ENCODE data around the gene GPHN. TPM values are rescaled to one million over a fixed set of nuclear protein-coding genes. Genes with fewer than 3 reads are reported as not detected.

GPHN gene
- polyA plus RNA-seq, 1 of the 3 experiments (the other 2 are of a cell fraction) = 6.9 TPM

DNA sequence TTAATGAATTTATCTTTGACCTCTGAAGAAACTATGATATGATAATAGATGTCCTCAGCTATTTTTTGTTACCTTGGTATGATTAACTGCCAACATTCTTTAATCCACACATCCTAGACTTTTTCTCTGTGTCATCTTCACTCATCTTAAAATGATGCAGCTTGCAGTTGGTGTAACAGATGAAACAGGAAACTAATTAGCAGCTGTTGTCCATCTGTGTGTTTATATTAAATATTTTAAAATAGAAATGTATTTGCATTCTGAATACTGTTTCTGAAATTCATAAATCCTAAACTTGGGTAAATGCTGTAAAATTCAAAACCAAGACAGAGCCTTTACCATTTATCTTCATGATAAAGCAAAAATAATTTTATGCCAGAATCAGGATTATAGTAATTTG, 625.2 kb downstream of the GPHN start (continued):
- TF ChIP-seq NFIC (IDR thresholded peaks at IDR 0.05; ENCODE audit: borderline replicate concordance) = no peak
- no peak for TF ChIP-seq FOSL2 (IDR thresholded peaks at IDR 0.05; ENCODE audit: borderline replicate concordance, low read depth)
- TF ChIP-seq POLR2AphosphoS5 (IDR thresholded peaks at IDR 0.05; ENCODE audit: low read depth, low read length) = no peak
- no peak for TF ChIP-seq MXI1 (IDR thresholded peaks at IDR 0.05; ENCODE audit: low read depth, low read length)
- TF ChIP-seq TAF1 (IDR thresholded peaks at IDR 0.05; ENCODE audit: borderline replicate concordance, low read depth, low read length) = no peak

DNA sequence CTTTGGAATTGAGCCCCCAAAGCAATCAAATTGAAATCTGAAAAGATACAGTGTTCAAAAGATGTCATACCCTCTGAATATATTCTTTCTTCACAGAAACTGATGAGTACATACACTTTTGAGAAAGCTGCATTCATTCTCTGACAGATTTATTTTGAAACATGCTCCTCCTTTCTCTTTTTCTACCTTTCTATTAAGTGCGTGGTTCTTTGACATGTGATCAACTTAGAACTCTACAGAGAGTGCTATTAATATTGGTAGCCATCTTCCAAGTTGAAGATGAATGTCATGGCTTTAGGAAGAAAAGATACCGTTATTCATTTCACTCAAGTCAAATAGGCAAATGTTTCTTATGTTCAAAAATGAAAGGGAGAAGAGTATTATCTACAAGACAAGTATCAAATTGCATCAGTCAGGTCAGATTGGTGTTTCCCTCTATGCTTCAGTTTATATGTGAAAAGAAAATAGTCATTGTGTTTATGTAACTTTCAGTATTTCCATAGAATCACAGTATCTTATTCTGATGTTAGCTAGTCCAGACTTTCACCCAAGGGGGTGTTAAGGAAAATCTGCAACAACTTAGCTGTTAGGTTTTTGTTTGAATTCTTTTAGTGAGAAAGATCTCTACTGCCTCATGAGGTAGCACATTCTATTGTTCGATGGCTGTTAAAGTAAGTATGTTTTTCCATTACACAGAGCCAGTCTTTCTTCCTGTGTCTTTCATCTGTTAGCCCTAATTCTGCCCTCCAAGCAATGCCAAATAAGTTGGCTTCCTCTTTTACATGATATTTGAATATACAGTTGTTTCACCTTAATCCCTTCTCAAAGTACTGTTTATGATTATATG, 625.9 kb downstream of the GPHN start:
- no peak overlapping the region for H3K4me2 ChIP-seq
- no peaks in the 10 kb centered on the region for H3K9me2 ChIP-seq
- H3K27ac ChIP-seq (ENCODE audit: low read depth in 2 of 2, low read length in 1 of 2) = no peak overlapping the region
- no peaks in the 10 kb centered on the region for H3K36me3 ChIP-seq (replicated peaks in 1 of 2; ENCODE audit: control insufficient read depth in 1 of 2, insufficient read depth in 2 of 2, low read length in 1 of 2)
- H3K4me1 ChIP-seq (ENCODE audit: control insufficient read depth in 1 of 2, insufficient read depth in 2 of 2, low read depth in 1 of 2, low read length in 1 of 2) = no peaks in the 10 kb centered on the region
- H3F3A ChIP-seq (replicated peaks; ENCODE audit: insufficient read depth) = no peaks in the 10 kb centered on the region
- POLR2A ChIA-PET = no interaction called here
- no peak for TF ChIP-seq EP300 (IDR thresholded peaks at IDR 0.05; ENCODE audit: borderline replicate concordance in 1 of 2, low read depth in 1 of 2, low read length in 1 of 2)
- no peak for TF ChIP-seq RFX5 (IDR thresholded peaks at IDR 0.05; ENCODE audit: low read length)
- TF ChIP-seq SIN3A (IDR thresholded peaks at IDR 0.05; ENCODE audit: borderline replicate concordance, low read depth, low read length) = no peak
- TF ChIP-seq, protein P1, sequence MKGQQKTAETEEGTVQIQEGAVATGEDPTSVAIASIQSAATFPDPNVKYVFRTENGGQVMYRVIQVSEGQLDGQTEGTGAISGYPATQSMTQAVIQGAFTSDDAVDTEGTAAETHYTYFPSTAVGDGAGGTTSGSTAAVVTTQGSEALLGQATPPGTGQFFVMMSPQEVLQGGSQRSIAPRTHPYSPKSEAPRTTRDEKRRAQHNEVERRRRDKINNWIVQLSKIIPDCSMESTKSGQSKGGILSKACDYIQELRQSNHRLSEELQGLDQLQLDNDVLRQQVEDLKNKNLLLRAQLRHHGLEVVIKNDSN (IDR thresholded peaks at IDR 0.05; ENCODE audit: borderline replicate concordance, low read depth) = no peak
- TF ChIP-seq, protein P2, sequence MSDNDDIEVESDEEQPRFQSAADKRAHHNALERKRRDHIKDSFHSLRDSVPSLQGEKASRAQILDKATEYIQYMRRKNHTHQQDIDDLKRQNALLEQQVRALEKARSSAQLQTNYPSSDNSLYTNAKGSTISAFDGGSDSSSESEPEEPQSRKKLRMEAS (IDR thresholded peaks at IDR 0.05; ENCODE audit: low read depth) = no peak
- no peak for TF ChIP-seq TCF12 (IDR thresholded peaks at IDR 0.05)
- no peak for TF ChIP-seq GATA2 (CRISPR knock-in tag; IDR thresholded peaks at IDR 0.05)
- no peak for TF ChIP-seq RXRA (IDR thresholded peaks at IDR 0.05; ENCODE audit: borderline replicate concordance, low read depth)
- no peak for TF ChIP-seq JUND (IDR thresholded peaks at IDR 0.05)
- H2AFZ ChIP-seq (ENCODE audit: low read depth) = no peak overlapping the region
- H3K79me2 ChIP-seq (ENCODE audit: insufficient read depth) = no peaks in the 10 kb centered on the region
- H4K20me1 ChIP-seq (ENCODE audit: insufficient read depth) = no peaks in the 10 kb centered on the region
- H3K4me3 ChIP-seq (ENCODE audit: low read depth in 2 of 2, low read length in 1 of 2) = no peak overlapping the region
- no peaks in the 10 kb centered on the region for H3K9me3 ChIP-seq
- H3K9ac ChIP-seq = no peak overlapping the region
- DNase-seq = no peak
- WGBS (ENCODE audit: low lambda C conversion rate) = 99% methylated on average over 3 of the region's 3 CpGs
- CTCF ChIA-PET = interaction anchor here (1.0 kb wide), 2 partner anchors 10 to 909 kb away, joined by 3 read pairs; no protein-coding TSS in a partner anchor
- no peaks in the 10 kb centered on the region for H3K27me3 ChIP-seq (ENCODE audit: insufficient read depth)

DNA sequence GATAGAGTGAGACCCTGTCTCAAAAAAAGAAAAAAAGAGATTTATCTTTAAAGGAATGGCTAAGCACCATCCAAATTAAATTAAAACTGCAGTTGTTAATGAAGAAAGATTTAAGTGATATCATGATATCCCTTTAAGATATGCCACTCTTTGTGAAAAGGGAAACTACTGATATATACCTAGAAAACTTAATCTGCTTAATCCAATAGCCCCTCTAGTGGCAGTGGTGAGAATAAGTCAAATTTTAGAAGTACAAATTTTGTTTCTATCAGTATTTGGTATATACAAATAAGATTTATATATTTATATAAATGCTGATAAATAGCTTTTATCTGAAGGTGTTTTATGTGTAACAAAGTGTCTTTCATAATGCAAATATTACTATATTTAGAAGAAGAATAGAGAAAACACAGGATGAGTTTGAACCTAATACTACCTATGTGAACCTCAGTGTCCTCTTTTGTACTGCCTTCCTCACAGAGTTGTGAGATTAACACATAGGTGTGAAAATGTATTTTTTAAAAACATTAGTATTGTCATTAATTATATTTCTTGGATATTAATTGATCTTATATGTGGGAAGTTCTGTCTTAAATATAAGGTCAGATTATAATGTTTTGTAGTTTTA, 629.9 kb downstream of the GPHN start:
- Histone ChIP-seq H3K79me2 (ENCODE audit: insufficient read depth) (no peaks in the 10 kb centered on the region), H3K27ac (ENCODE audit: low read depth in 2 of 2, low read length in 1 of 2) (no peak overlapping the region), H4K20me1 (ENCODE audit: insufficient read depth) (no peaks in the 10 kb centered on the region), H3K4me1 (ENCODE audit: control insufficient read depth in 1 of 2, insufficient read depth in 2 of 2, low read depth in 1 of 2, low read length in 1 of 2) (no peaks in the 10 kb centered on the region), H2AFZ (ENCODE audit: low read depth) (no peak overlapping the region), H3K27me3 (ENCODE audit: insufficient read depth) (no peaks in the 10 kb centered on the region), H3K9me3 (no peaks in the 10 kb centered on the region), H3K9ac (no peak overlapping the region), H3F3A (replicated peaks; ENCODE audit: insufficient read depth) (no peaks in the 10 kb centered on the region), H3K9me2 (no peaks in the 10 kb centered on the region), H3K36me3 (replicated peaks in 1 of 2; ENCODE audit: control insufficient read depth in 1 of 2, insufficient read depth in 2 of 2, low read length in 1 of 2) (no peaks in the 10 kb centered on the region), H3K4me3 (ENCODE audit: low read depth in 2 of 2, low read length in 1 of 2) (no peak overlapping the region), H3K4me2 (no peak overlapping the region)
- CTCF ChIA-PET = interaction anchor here (0.6 to 1.4 kb wide), 6 partner anchors 9 to 1485 kb away, joined by 3 to 6 read pairs (median 3); no protein-coding TSS in a partner anchor
- peak; percentile 13 for DNase-seq
- POLR2A ChIA-PET = no interaction called here
- TF ChIP-seq, protein P3, sequence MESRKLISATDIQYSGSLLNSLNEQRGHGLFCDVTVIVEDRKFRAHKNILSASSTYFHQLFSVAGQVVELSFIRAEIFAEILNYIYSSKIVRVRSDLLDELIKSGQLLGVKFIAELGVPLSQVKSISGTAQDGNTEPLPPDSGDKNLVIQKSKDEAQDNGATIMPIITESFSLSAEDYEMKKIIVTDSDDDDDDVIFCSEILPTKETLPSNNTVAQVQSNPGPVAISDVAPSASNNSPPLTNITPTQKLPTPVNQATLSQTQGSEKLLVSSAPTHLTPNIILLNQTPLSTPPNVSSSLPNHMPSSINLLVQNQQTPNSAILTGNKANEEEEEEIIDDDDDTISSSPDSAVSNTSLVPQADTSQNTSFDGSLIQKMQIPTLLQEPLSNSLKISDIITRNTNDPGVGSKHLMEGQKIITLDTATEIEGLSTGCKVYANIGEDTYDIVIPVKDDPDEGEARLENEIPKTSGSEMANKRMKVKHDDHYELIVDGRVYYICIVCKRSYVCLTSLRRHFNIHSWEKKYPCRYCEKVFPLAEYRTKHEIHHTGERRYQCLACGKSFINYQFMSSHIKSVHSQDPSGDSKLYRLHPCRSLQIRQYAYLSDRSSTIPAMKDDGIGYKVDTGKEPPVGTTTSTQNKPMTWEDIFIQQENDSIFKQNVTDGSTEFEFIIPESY (IDR thresholded peaks at IDR 0.05; ENCODE audit: borderline replicate concordance, low read depth) = no peak
- TF ChIP-seq POLR2AphosphoS5 (IDR thresholded peaks at IDR 0.05; ENCODE audit: low read depth, low read length) = no peak
- peak; percentile 57 for TF ChIP-seq RAD21 (IDR thresholded peaks at IDR 0.05; ENCODE audit: low read length)
- no peak for TF ChIP-seq JUND (IDR thresholded peaks at IDR 0.05)
- TF ChIP-seq RCOR1 (IDR thresholded peaks at IDR 0.05; ENCODE audit: low read length) = no peak
- TF ChIP-seq TEAD4 (IDR thresholded peaks at IDR 0.05; ENCODE audit: borderline replicate concordance, insufficient read depth) = no peak
- TF ChIP-seq, protein P4, sequence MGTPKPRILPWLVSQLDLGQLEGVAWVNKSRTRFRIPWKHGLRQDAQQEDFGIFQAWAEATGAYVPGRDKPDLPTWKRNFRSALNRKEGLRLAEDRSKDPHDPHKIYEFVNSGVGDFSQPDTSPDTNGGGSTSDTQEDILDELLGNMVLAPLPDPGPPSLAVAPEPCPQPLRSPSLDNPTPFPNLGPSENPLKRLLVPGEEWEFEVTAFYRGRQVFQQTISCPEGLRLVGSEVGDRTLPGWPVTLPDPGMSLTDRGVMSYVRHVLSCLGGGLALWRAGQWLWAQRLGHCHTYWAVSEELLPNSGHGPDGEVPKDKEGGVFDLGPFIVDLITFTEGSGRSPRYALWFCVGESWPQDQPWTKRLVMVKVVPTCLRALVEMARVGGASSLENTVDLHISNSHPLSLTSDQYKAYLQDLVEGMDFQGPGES (IDR thresholded peaks at IDR 0.05; ENCODE audit: low read depth, low read length) = no peak
- no peak for TF ChIP-seq NRF1 (IDR thresholded peaks at IDR 0.05; ENCODE audit: low read depth, low read length)
- 0 out of 2 replicates have a peak, but pooled peaks have one; percentile 14 for TF ChIP-seq SMC3 (IDR thresholded peaks at IDR 0.05; ENCODE audit: low read depth, low read length)

Measured in SK-N-SH (cell line).